Suppressor macrophage treated with lipopolysaccharide for 4 hours (primary cell): ENCODE measurements around the gene FGF14.

Experiments
- DNase-seq: peaks from one replicate; pipeline ENCODE4 v3.0.0-alpha.2; 2020

FGF14 gene

GRCh38 chr13:102401766-102402165, at the start of gene FGF14:
Gene FGF14 (minus strand): TSS chr13:102402048.
- DNase-seq, result no peak

DNA sequence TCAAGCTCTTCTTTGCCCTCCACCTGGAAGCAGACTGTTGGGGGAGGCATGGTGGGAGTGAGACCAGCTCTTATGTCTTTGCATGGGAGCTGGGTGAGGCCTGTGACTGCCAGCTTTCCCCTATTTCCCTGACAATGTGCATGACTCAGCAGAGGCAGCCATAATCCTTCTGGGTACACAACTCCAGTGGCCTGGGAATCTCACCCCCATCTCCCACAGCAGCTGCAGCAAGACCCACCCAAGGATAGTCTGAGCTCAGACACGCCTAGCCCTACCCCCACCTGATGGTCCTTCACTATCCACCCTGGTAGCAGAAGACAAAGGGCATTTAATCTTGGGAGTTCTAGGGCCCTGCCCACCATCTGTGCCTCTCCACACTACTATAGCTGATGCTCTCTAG, 41.4 kb upstream of the FGF14 start:
- DNase-seq, result no peak

GRCh38 chr13:102441085-102441484, 39.2 kb upstream of the FGF14 start:
- no peak for DNase-seq

GRCh38 chr13:102440259-102440936, 38.5 kb upstream of the FGF14 start:
- no peak for DNase-seq

GRCh38 chr13:102422690-102423089, 20.8 kb upstream of the FGF14 start:
- DNase-seq, result no peak

GRCh38 chr13:102405499-102406100, 3.8 kb upstream of the FGF14 start:
- no peak for DNase-seq

DNA sequence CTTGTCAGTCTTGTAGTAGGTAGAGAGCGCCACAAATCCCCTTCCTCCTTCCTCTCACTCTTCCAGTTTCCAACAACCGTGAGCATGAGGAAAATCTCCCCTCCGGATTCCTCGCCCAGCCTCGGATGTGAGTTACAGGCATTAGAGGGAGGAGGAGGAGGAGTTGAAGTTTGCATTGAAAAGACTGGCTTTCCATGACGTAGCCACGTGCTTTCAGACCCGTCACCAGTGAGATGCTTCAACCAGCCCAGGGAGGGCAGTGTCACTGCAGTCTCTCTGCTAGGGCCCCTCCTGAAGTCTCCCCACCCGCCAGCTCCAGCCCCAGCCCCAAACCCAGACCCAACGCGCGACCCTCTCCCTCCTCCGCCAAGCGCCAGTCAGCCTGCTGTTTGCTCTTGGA, 442 bp upstream of the FGF14 start:
- no peak for DNase-seq

DNA sequence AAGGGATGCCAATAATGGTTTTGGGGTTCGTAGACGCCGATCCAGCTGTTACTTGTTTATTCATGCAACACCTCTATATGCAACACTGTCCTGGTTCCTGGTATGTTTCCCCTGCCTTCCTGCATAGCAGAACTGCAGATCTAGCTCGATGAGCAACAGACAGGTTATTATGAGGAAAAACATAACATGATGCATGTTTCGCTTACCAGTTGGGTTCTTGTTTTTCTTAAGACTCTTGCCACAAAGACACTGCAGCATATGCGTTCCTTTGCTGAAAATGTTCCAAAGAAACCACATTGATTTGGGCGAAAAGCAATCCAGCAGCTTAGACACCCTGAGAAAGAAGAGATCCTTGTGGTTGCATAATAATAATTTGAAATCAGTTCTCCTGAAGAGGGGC, 583 bp downstream of the FGF14 start:
- DNase-seq, result no peak

- peak; percentile 1 for DNase-seq
Observed at GRCh38 chr13:102400675-102401145, 1.1 kb downstream of the FGF14 start.

- no peak for DNase-seq
Observed at GRCh38 chr13:102399791-102400674, 1.8 kb downstream of the FGF14 start.

- no peak for DNase-seq
Observed at GRCh38 chr13:102395939-102396338, 5.9 kb downstream of the FGF14 start.

GRCh38 chr13:102395174-102395573, 6.7 kb downstream of the FGF14 start:
- no peak for DNase-seq

GRCh38 chr13:102394158-102395053, 7.4 kb downstream of the FGF14 start:
- DNase-seq, result peak; percentile 91

DNA sequence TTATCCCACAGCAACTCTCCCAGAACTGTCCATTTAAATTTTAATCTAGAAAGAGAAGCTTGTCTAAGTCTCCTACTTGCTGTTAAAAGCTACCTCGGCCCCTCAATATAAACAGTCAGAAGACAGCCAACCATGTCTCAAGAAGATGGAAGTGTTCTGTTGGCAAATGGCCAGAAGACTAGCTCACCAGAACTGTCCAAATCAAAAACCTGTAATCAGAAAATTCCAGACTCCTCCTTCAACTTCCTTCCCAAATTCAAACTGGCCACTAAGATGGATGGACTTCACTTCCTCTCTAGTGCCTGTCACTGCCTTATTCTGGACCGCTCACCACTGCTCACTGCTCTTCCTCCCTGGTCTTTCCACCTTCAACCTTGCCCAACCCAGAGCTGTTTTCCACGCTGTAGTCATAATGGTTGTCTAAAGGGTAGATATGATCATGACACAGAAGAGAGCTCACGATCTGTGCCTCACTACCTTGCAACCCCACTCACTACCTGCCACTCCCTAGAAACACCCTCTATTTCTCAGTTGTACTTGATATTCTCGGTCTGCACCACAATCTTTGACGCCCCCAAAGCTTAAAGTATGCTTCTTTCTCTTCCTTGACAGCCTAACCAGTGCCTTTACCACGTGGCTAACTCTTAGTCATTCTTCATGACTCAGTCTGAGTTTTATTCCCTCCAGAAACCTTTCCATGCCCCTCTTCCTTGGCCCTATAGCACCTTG, 9.2 kb downstream of the FGF14 start:
- peak; percentile 4 for DNase-seq

GRCh38 chr13:102386461-102386860, 15.4 kb downstream of the FGF14 start:
- DNase-seq, result no peak

DNA sequence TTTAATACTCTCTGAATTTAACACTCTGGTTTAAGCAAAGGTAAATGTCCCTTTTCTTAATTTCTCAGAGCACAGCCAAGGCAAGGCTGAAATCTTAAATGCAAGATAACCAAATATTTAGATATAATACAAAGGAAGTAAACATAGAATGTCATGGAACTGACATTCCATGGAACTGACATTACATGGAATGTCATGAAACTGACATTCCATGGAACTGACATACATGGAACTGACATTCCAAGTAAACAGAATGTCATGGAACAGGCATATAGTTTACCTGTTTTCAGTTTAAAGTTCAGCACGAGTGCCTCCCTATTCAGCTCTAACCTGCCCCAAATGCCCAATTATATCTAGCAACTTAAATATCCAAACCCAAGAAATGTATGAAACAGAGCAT, 21.8 kb downstream of the FGF14 start:
- DNase-seq, result no peak

DNA sequence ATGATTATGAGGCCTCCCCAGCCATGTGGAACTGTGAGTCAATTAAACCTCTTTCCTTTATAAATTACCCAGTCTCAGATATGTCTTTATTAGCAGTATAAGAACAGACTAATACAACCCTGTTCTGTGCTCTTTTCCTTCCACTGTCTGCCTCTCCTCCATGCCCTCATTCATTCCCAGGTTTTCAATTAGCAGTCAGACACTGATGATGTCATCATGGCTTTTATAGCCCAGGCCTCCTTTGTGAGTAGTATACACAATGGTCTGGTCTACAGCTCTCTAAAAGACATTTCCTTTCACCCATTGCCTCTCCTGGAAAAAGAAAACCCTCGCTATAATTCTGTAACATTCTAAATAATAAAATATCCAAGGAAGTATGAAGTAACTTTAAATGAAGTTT, 25.5 kb downstream of the FGF14 start:
- no peak for DNase-seq

DNA sequence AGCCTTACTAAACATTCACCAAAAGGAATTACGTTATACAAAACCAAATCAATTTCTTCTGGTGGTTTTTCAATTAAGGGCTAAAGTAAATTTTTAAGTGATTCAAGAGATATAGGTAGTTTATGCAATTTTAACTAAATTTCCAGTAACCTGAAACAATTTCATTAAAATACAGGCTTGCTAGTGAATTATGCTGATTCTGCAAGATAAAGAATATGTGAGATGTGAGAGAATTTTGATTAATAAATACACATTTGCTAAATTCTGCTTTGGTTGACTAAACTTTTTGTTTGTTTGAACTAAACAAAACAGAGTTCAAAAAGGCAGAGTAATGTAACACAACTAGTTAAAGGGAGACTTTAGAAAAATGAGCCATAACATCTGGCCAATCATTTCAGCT, 27.1 kb downstream of the FGF14 start:
- no peak for DNase-seq

- no peak for DNase-seq
Observed at GRCh38 chr13:102374233-102374632, 27.6 kb downstream of the FGF14 start.

DNA sequence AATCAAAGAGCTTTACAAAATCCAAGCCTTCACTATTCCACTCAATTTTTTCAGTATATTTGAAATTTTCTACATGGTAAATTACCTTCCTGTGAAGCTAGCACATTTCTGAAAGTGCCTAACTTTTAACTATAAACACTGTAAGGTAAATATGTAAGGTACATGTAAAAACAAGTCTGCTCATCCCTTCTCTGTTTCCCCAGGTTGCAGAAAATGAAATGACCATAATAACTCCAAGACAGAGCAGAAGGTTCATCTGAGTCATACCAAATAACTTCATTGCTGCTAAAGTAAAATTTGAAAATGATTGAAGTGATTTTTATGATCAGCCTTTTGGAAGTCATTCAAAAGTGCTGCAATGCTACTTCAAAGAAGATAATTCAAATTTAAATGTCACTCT, 28.6 kb downstream of the FGF14 start:
- no peak for DNase-seq

DNA sequence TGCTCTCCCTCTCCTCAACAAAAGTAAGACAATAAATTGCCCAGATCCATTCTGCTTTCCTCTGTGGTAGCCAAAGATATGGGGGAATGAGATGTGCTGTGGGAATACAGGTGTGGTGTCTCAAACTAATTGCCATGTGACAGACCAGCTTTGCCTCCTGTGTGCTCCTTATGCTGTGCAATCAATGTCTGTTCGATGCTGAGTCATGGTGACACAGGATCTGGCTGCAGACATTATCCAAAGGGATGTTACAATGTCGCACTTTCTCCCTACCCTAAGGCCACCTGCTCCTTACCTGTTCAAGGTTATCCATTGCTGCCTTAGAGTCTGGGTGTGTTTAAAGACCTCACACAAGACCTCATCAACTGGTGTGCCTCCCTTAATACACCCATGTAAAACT, 32.5 kb downstream of the FGF14 start:
- no peak for DNase-seq

DNA sequence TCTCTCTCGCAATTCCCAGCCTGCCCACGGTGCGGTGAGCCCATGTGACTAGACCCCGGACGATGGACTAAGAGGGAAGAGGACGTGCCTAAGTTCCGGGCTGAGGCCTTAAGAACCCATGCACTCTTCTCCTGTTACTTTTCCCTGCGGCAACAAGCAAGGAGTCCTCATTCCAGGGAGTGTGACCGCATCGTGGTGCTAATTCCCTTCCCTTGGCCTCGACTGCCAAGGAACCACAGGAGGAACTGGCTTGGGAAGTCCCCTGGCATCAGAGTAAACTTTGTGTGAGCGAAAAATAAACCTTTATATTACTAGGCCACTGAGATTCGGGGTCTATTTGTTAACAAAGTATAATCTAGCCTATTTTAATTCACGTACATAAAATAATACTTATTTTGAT, 34.0 kb downstream of the FGF14 start:
- no peak for DNase-seq
